ENCODE results near the gene PLEKHN1. TPM values are rescaled to one million over a fixed set of nuclear protein-coding genes. Genes with fewer than 3 reads are reported as not detected.

The PLEKHN1 gene
- total RNA-seq, 2 experiments from 2014 or later: 5.8 to 6.0 TPM

GRCh38 chr1:997993-998744 is 31.9 kb downstream of the PLEKHN1 start:
- intact Hi-C loops (cut with micrococcal nuclease): no loop called here
- POLR2A ChIA-PET: no interaction called here
- Mint-ChIP-seq H3K36me3 (no peaks in the 10 kb centered on the region), H3K4me3 (no peak overlapping the region), H3K27me3 (peaks cover 29% of the 10 kb centered on the region), H3K27ac (no peak overlapping the region), H3K9me3 (no peaks in the 10 kb centered on the region), H3K4me1 (ENCODE audit: low read depth) (peaks cover 7% of the 10 kb centered on the region)
- CTCF ChIA-PET: interaction anchor here (0.6 to 2.1 kb wide), 4 partner anchors 14 to 279 kb away, joined by 3 to 10 read pairs (median 4); no protein-coding TSS in a partner anchor
- DNase-seq: no peak

- no peaks in the 10 kb centered on the region for H3K9me3 Mint-ChIP-seq
- POLR2A ChIA-PET: no interaction called here
- CTCF ChIA-PET: interaction anchor here (0.7 kb wide), 1 partner anchor 140 kb away, joined by 3 read pairs; no protein-coding TSS in a partner anchor
- intact Hi-C loops (cut with micrococcal nuclease): no loop called here
- H3K27me3 Mint-ChIP-seq: peaks cover 33% of the 10 kb centered on the region
- no peaks in the 10 kb centered on the region for H3K36me3 Mint-ChIP-seq
- no peak for DNase-seq
- peaks cover 7% of the 10 kb centered on the region for H3K4me1 Mint-ChIP-seq (ENCODE audit: low read depth)
- H3K27ac Mint-ChIP-seq: no peak overlapping the region
- no peak overlapping the region for H3K4me3 Mint-ChIP-seq
Observed at GRCh38 chr1:998745-998994, 32.4 kb downstream of the PLEKHN1 start.

- Mint-ChIP-seq H3K4me3 (no peak overlapping the region), H3K9me3 (no peaks in the 10 kb centered on the region), H3K36me3 (no peaks in the 10 kb centered on the region), H3K27me3 (peaks cover 33% of the 10 kb centered on the region), H3K27ac (no peak overlapping the region), H3K4me1 (ENCODE audit: low read depth) (peaks cover 7% of the 10 kb centered on the region)
- ChIA-PET CTCF (interaction anchor here (1.0 kb wide), 1 partner anchor 15 kb away, joined by 4 read pairs; no protein-coding TSS in a partner anchor), POLR2A (no interaction called here)
- intact Hi-C loops (cut with micrococcal nuclease): no loop called here
- no peak for DNase-seq
Observed at GRCh38 chr1:998995-999724, 32.9 kb downstream of the PLEKHN1 start.

- Mint-ChIP-seq H3K4me1 (ENCODE audit: low read depth) (peaks cover 11% of the 10 kb centered on the region), H3K27ac (no peak within 1 kb of the TSS), H3K36me3 (no peaks in the 10 kb centered on the region), H3K4me3 (peak within 1 kb of the TSS; percentile 60), H3K9me3 (no peaks in the 10 kb centered on the region), H3K27me3 (peaks cover 33% of the 10 kb centered on the region)
- peak; percentile 68 for DNase-seq
- ChIA-PET CTCF (interaction anchor here (1.0 kb wide), 1 partner anchor 16 kb away, joined by 4 read pairs; no protein-coding TSS in a partner anchor), POLR2A (no interaction called here)
- intact Hi-C loops (cut with micrococcal nuclease): no loop called here
Observed at GRCh38 chr1:999725-1000356, 33.6 kb downstream of the PLEKHN1 start, which contains the start of gene HES4. TSS of gene HES4 (minus strand) at chr1:1000097. CDS start at chr1:999973, 124 bp downstream.

- Mint-ChIP-seq H3K27me3 (peaks cover 35% of the 10 kb centered on the region), H3K4me1 (ENCODE audit: low read depth) (peaks cover 16% of the 10 kb centered on the region), H3K36me3 (no peaks in the 10 kb centered on the region), H3K4me3 (peak overlapping the region; percentile 60), H3K27ac (no peak overlapping the region), H3K9me3 (no peaks in the 10 kb centered on the region)
- peak; percentile 76 for DNase-seq
- ChIA-PET CTCF (interaction anchor here (0.6 to 3.6 kb wide), 6 partner anchors 8 to 438 kb away, joined by 3 to 33 read pairs (median 13); partner anchors contain the start of gene ISG15), POLR2A (interaction anchor here (1.5 kb wide), 1 partner anchor 13 kb away, joined by 4 read pairs; the partner anchor contains the start of gene ISG15)
- intact Hi-C loops (cut with micrococcal nuclease): no loop called here
Observed at GRCh38 chr1:1000357-1001056, 34.2 kb downstream of the PLEKHN1 start.

GRCh38 chr1:1001057-1001783 is 34.9 kb downstream of the PLEKHN1 start:
- H3K36me3 Mint-ChIP-seq: no peaks in the 10 kb centered on the region
- H3K27ac Mint-ChIP-seq: no peak overlapping the region
- H3K4me3 Mint-ChIP-seq: no peak overlapping the region
- CTCF ChIA-PET: interaction anchor here (0.6 to 3.6 kb wide), 12 partner anchors 9 to 437 kb away, joined by 3 to 33 read pairs (median 5); partner anchors contain the start of gene ISG15
- POLR2A ChIA-PET: interaction anchor here (1.3 to 1.5 kb wide), 2 partner anchors 12 to 15 kb away, joined by 3 to 4 read pairs; partner anchors contain the start of gene ISG15
- intact Hi-C loops (cut with micrococcal nuclease): no loop called here
- H3K9me3 Mint-ChIP-seq: no peaks in the 10 kb centered on the region
- peaks cover 34% of the 10 kb centered on the region for H3K27me3 Mint-ChIP-seq
- no peak for DNase-seq
- H3K4me1 Mint-ChIP-seq (ENCODE audit: low read depth): peaks cover 13% of the 10 kb centered on the region

- intact Hi-C loops (cut with micrococcal nuclease): no loop called here
- POLR2A ChIA-PET: no interaction called here
Observed at GRCh38 chr1:1003618-1004419, 37.5 kb downstream of the PLEKHN1 start.

GRCh38 chr1:1004420-1004779 is 38.1 kb downstream of the PLEKHN1 start:
- H3K27ac Mint-ChIP-seq: no peak overlapping the region
- no peak overlapping the region for H3K4me3 Mint-ChIP-seq
- DNase-seq: no peak
- H3K36me3 Mint-ChIP-seq: no peaks in the 10 kb centered on the region
- H3K9me3 Mint-ChIP-seq: no peaks in the 10 kb centered on the region
- CTCF ChIA-PET: no interaction called here
- intact Hi-C loops (cut with micrococcal nuclease): no loop called here
- POLR2A ChIA-PET: no interaction called here
- H3K4me1 Mint-ChIP-seq (ENCODE audit: low read depth): peaks cover 17% of the 10 kb centered on the region
- peaks cover 35% of the 10 kb centered on the region for H3K27me3 Mint-ChIP-seq

More at GRCh38 chr1:1003618-1004419, 37.5 kb downstream of the PLEKHN1 start:
- DNase-seq: no peak
- CTCF ChIA-PET: interaction anchor here (2.0 to 3.6 kb wide), 4 partner anchors 11 to 20 kb away, joined by 9 to 33 read pairs (median 24); partner anchors contain the start of genes AGRN and ISG15
- Mint-ChIP-seq H3K27ac (no peak overlapping the region), H3K9me3 (no peaks in the 10 kb centered on the region), H3K36me3 (no peaks in the 10 kb centered on the region), H3K27me3 (peaks cover 32% of the 10 kb centered on the region), H3K4me1 (ENCODE audit: low read depth) (peaks cover 13% of the 10 kb centered on the region), H3K4me3 (no peak overlapping the region)

- H3K36me3 Mint-ChIP-seq: no peaks in the 10 kb centered on the region
- no peak overlapping the region for H3K27ac Mint-ChIP-seq
- peaks cover 33% of the 10 kb centered on the region for H3K27me3 Mint-ChIP-seq
- ChIA-PET CTCF (no interaction called here), POLR2A (no interaction called here)
- no peak for DNase-seq
- H3K4me1 Mint-ChIP-seq (ENCODE audit: low read depth): peaks cover 17% of the 10 kb centered on the region
- H3K9me3 Mint-ChIP-seq: no peaks in the 10 kb centered on the region
- no peak overlapping the region for H3K4me3 Mint-ChIP-seq
- intact Hi-C loops (cut with micrococcal nuclease): no loop called here
Observed at GRCh38 chr1:1004780-1005697, 38.8 kb downstream of the PLEKHN1 start.

- CTCF ChIA-PET: no interaction called here
- Mint-ChIP-seq H3K4me3 (no peak overlapping the region), H3K9me3 (no peaks in the 10 kb centered on the region)
Observed at GRCh38 chr1:1005774-1006304, 39.6 kb downstream of the PLEKHN1 start.

More at GRCh38 chr1:1005774-1006304, 39.6 kb downstream of the PLEKHN1 start:
- peaks cover 13% of the 10 kb centered on the region for H3K4me1 Mint-ChIP-seq (ENCODE audit: low read depth)
- H3K27me3 Mint-ChIP-seq: peaks cover 30% of the 10 kb centered on the region
- POLR2A ChIA-PET: no interaction called here
- DNase-seq: no peak
- H3K27ac Mint-ChIP-seq: no peak overlapping the region
- no peaks in the 10 kb centered on the region for H3K36me3 Mint-ChIP-seq
- intact Hi-C loops (cut with micrococcal nuclease): no loop called here

Data from activated CD4-positive, alpha-beta memory T cell treated with anti-CD3 and anti-CD28 coated beads for 36 hours (primary cell).